HCT116 (cell line): Measurements from ENCODE around the gene ENTPD6. TPM values are rescaled to one million over a fixed set of nuclear protein-coding genes. Genes with fewer than 3 reads are reported as not detected.

Experiments used
- ATAC-seq: fragments of 200-7000 bp; cut with Tn5 transposase; 2 replicates; pipeline ENCODE4 v1.9.1; 2020; ENCODE audit warnings: mild to moderate bottlenecking, moderate library complexity
- BruUV-seq: library from RNA; stranded (reverse); fragments of 400-500 nt; replicated peaks from 2 replicates; lab custom pipeline; 2021; lab: Mats Ljungman, UMichigan
- CTCF ChIA-PET: fragments of 300-600 bp; sonication (Branson Sonifier 250); formaldehyde crosslinking; loops from one replicate; lab custom pipeline; 2021; ENCODE audit warnings: antibody characterized with exemption; lab: Charles Lee
- POLR2A ChIA-PET: fragments of 300-600, 350-600 bp; sonication (Branson Sonifier 250); formaldehyde crosslinking; loops from one replicate; lab custom pipeline; 2021; ENCODE audit warnings: antibody characterized with exemption; lab: Charles Lee
- RAD21 ChIA-PET, 2 experiments: fragments of 300-600 bp; sonication (Branson Sonifier 250); formaldehyde crosslinking; loops; one replicate each; lab custom pipeline; 2023; ENCODE audit warnings: low total read pairs in 2 of 2; ENCODE audit not compliant: uncharacterized antibody in 2 of 2, unreplicated experiment in 2 of 2, low non-redundant PET in 1 of 2; lab: Charles Lee
- DNase-seq: peaks from one replicate; pipeline ENCODE4 v3.0.0-alpha.2; 2010; ENCODE audit warnings: low read depth, low spot score
- H2AFZ ChIP-seq: fragments of 200-600 bp; shearing (Covaris generic), sonication (generic); 2 replicates; pipeline ENCODE4 v1.6.1; 2017; ENCODE audit warnings: low read depth, mixed run types, mixed read lengths, antibody characterized with exemption, low read length; ENCODE audit not compliant: poor library complexity, severe bottlenecking
- H3K27ac ChIP-seq: 2 replicates; pipeline ENCODE4 v1.5.1; 2012; ENCODE audit warnings: low read depth, low read length
- H3K27me3 ChIP-seq: fragments of 200-600 bp; sonication (generic); 2 replicates; pipeline ENCODE4 v1.6.1; 2016; ENCODE audit warnings: mixed run types, low read length, mixed read lengths; ENCODE audit not compliant: insufficient read depth
- H3K36me3 ChIP-seq, 2 experiments: fragments of 200-500 bp in 1 of 2; fragments of 200-600 bp in 1 of 2; sonication (Bioruptor generic) in 1 of 2; sonication (generic) in 1 of 2; 2 replicates each; pipeline versions ENCODE4 v1.5.1 to v1.6.1; 2014 to 2016; ENCODE audit warnings: low read length in 2 of 2, inconsistent platforms in 1 of 2, mixed read lengths in 1 of 2, mixed run types in 1 of 2; ENCODE audit not compliant: insufficient read depth in 2 of 2, control insufficient read depth in 1 of 2
- H3K4me1 ChIP-seq, 2 experiments: fragments of 200-600 bp in 1 of 2; sonication (generic) in 1 of 2; 2 replicates each; pipeline versions ENCODE4 v1.5.1 to v1.6.1; 2012 to 2017; ENCODE audit warnings: low read length in 2 of 2, inconsistent platforms in 1 of 2, mild to moderate bottlenecking in 1 of 2, mixed read lengths in 1 of 2, mixed run types in 1 of 2, moderate library complexity in 1 of 2; ENCODE audit not compliant: insufficient read depth in 2 of 2, control insufficient read depth in 1 of 2
- H3K4me2 ChIP-seq: fragments of 200-600 bp; sonication (generic); 2 replicates; pipeline ENCODE4 v1.6.1; 2017; ENCODE audit warnings: mixed run types, low read length, mixed read lengths
- H3K4me3 ChIP-seq, 2 experiments: fragments of 200-600 bp in 1 of 2; sonication (generic) in 1 of 2; replicated peaks in 1 of 2; 2 replicates each; pipeline ENCODE4 v1.5.1; 2011 to 2016; ENCODE audit warnings: low read length in 2 of 2, control low read depth in 1 of 2, low read depth in 1 of 2, mild to moderate bottlenecking in 1 of 2, mixed read lengths in 1 of 2, mixed run types in 1 of 2
- H3K79me2 ChIP-seq: fragments of 200-600 bp; sonication (generic); 2 replicates; pipeline ENCODE4 v1.6.1; 2017; ENCODE audit warnings: mild to moderate bottlenecking, mixed run types, low read length, moderate library complexity, mixed read lengths; ENCODE audit not compliant: insufficient read depth
- H3K9ac ChIP-seq: fragments of 200-600 bp; sonication (generic); 2 replicates; pipeline ENCODE4 v1.6.1; 2016; ENCODE audit warnings: low read length, mixed read lengths
- H3K9me2 ChIP-seq: fragments of 200-600 bp; sonication (generic), shearing (Covaris generic); 2 replicates; pipeline ENCODE4 v1.6.1; 2017; ENCODE audit warnings: mixed run types, mild to moderate bottlenecking, moderate library complexity; ENCODE audit not compliant: insufficient read depth
- H3K9me3 ChIP-seq, 2 experiments: fragments of 200-500 bp in 1 of 2; fragments of 200-600 bp in 1 of 2; sonication (Bioruptor generic) in 1 of 2; sonication (generic) in 1 of 2; 2 replicates each; pipeline ENCODE4 v1.6.1; 2014 to 2017; ENCODE audit warnings: low read length in 2 of 2, mixed read lengths in 2 of 2, inconsistent platforms in 1 of 2, low read depth in 1 of 2, mild to moderate bottlenecking in 1 of 2, mixed run types in 1 of 2, moderate library complexity in 1 of 2; ENCODE audit not compliant: control insufficient read depth in 1 of 2, insufficient read depth in 1 of 2
- H4K20me1 ChIP-seq: fragments of 200-600 bp; sonication (generic), shearing (Covaris generic); 2 replicates; pipeline ENCODE4 v1.6.1; 2017; ENCODE audit warnings: mixed run types, mild to moderate bottlenecking, moderate library complexity; ENCODE audit not compliant: insufficient read depth
- CBX3 ChIP-seq: IDR thresholded peaks from 2 replicates; pipeline ENCODE4 v1.6.1; 2012; ENCODE audit warnings: low read depth
- ELF1 ChIP-seq: IDR thresholded peaks from 2 replicates; pipeline ENCODE4 v1.6.1; 2012; ENCODE audit warnings: low read depth, borderline replicate concordance
- EZH2 ChIP-seq: fragments of 200-600 bp; sonication (generic); IDR thresholded peaks from 2 replicates; pipeline ENCODE4 v1.6.1; 2017; ENCODE audit warnings: antibody characterized with exemption, mixed run types
- EZH2phosphoT487 ChIP-seq: fragments of 200-600 bp; IDR thresholded peaks from 2 replicates; pipeline ENCODE4 v1.6.1; 2018; ENCODE audit warnings: antibody characterized with exemption, borderline replicate concordance
- FOSL1 ChIP-seq: IDR thresholded peaks from 2 replicates; pipeline ENCODE4 v1.6.1; 2012; ENCODE audit warnings: low read depth
- POLR2AphosphoS5 ChIP-seq: IDR thresholded peaks from 2 replicates; pipeline ENCODE4 v1.6.1; 2011; ENCODE audit warnings: mild to moderate bottlenecking, low read depth, low read length, moderate library complexity
- SIN3A ChIP-seq: IDR thresholded peaks from 2 replicates; pipeline ENCODE4 v1.6.1; 2012; ENCODE audit warnings: low read depth
- SRF ChIP-seq: IDR thresholded peaks from 2 replicates; pipeline ENCODE4 v1.6.1; 2012; ENCODE audit warnings: low read depth
- YY1 ChIP-seq: IDR thresholded peaks from 2 replicates; pipeline ENCODE4 v1.6.1; 2011; ENCODE audit warnings: low read length, low read depth, moderate library complexity, mild to moderate bottlenecking; ENCODE audit not compliant: insufficient replicate concordance; ENCODE audit errors: extremely low read depth
- ZFX ChIP-seq: fragments of 450-650 bp; IDR thresholded peaks from 2 replicates; pipeline ENCODE4 v1.6.1; 2017
- ZNF274 ChIP-seq: fragments of 200-500 bp; sonication (Bioruptor generic); IDR thresholded peaks from 2 replicates; pipeline ENCODE4 v1.6.1; 2014; ENCODE audit warnings: mild to moderate bottlenecking, low read depth, low read length, inconsistent platforms
- intact Hi-C: fragments of 100-400 bp; cut with micrococcal nuclease; formaldehyde crosslinking; loops from 2 replicates; pipeline ENCODE4 v1.10.0; 2022
- total RNA-seq: library from RNA; stranded (reverse); gene quantifications from one replicate; pipeline ENCODE4 v1.2.1, GENCODE V29; 2021; ENCODE audit not compliant: unreplicated experiment
- TF ChIP-seq, protein P1 (sequence below): IDR thresholded peaks from 2 replicates; pipeline ENCODE4 v1.6.1; 2012

ENTPD6 gene
- total RNA-seq, 1 experiment from 2014 or later: 89.2 TPM

DNA sequence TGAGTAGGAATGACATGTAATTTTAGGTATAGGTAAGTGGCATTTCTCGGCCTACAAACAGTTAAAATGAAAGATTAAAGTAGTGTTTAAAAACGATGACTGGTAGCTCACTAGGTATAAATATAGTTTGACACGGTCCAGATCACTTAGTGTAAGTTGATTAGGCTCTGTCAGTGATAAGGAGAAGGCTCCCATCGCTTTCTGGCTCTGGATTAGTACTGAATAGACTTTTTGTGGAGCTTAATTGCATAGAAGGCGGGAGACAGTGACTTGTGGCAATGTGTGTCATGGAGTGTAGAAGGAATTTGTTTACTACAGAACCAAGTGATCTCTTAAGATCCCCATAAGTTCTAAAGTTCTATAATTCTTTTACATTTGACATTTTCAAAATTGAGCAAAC lies 59.1 kb downstream of the ENTPD6 start:
- BruUV-seq: no TSS peak
- Histone ChIP-seq H4K20me1 (no peaks in the 10 kb centered on the region), H3K4me1 (peaks cover 30 to 33% of the 10 kb centered on the region in 2 experiments)
- no peak for TF ChIP-seq SIN3A
- TF ChIP-seq SRF: no peak
- TF ChIP-seq, protein P1, sequence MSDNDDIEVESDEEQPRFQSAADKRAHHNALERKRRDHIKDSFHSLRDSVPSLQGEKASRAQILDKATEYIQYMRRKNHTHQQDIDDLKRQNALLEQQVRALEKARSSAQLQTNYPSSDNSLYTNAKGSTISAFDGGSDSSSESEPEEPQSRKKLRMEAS: no peak
- no peak for TF ChIP-seq POLR2AphosphoS5
- TF ChIP-seq EZH2phosphoT487: no peak
- TF ChIP-seq YY1: no peak
- no peak for TF ChIP-seq ZFX
- TF ChIP-seq ZNF274: no peak
- no peak for TF ChIP-seq ELF1
- TF ChIP-seq CBX3: no peak
- no peak for TF ChIP-seq FOSL1
- no peak for TF ChIP-seq EZH2
- TF ChIP-seq, all 23 proteins: peak for 0
- intact Hi-C loops: loop anchor here (10.0 kb wide), 1 partner anchor 50 kb away; no protein-coding TSS in a partner anchor
- DNase-seq: no peak
- Histone ChIP-seq H3K79me2 (peaks cover 72% of the 10 kb centered on the region), H3K27ac (no peak overlapping the region), H3K4me2 (no peak overlapping the region), H2AFZ (no peak overlapping the region), H3K4me3 (no peak overlapping the region), H3K9me2 (no peaks in the 10 kb centered on the region), H3K9me3 (no peaks in the 10 kb centered on the region), H3K9ac (no peak overlapping the region), H3K27me3 (no peaks in the 10 kb centered on the region), H3K36me3 (peaks cover 0 to 4% of the 10 kb centered on the region in 2 experiments; a peak in 1 of 4 replicates)
- ATAC-seq: no peak
- ChIA-PET CTCF (no interaction called here), RAD21 (no interaction called here), POLR2A (interaction anchor here (0.8 kb wide), 2 partner anchors 27 to 316 kb away, joined by 3 read pairs; no protein-coding TSS in a partner anchor)
